HCEC 1CT (cell line): ENCODE measurements around the gene CTSV.
"Not testable (repeated sequence)": the region's sequence is repeated elsewhere in the genome, so short reads cannot be mapped to it uniquely, and the experiment has no call there.

ENCODE experiments used
- DNase-seq: peaks from one replicate; pipeline ENCODE4 v3.0.0-alpha.2; 2017

CTSV gene

DNA sequence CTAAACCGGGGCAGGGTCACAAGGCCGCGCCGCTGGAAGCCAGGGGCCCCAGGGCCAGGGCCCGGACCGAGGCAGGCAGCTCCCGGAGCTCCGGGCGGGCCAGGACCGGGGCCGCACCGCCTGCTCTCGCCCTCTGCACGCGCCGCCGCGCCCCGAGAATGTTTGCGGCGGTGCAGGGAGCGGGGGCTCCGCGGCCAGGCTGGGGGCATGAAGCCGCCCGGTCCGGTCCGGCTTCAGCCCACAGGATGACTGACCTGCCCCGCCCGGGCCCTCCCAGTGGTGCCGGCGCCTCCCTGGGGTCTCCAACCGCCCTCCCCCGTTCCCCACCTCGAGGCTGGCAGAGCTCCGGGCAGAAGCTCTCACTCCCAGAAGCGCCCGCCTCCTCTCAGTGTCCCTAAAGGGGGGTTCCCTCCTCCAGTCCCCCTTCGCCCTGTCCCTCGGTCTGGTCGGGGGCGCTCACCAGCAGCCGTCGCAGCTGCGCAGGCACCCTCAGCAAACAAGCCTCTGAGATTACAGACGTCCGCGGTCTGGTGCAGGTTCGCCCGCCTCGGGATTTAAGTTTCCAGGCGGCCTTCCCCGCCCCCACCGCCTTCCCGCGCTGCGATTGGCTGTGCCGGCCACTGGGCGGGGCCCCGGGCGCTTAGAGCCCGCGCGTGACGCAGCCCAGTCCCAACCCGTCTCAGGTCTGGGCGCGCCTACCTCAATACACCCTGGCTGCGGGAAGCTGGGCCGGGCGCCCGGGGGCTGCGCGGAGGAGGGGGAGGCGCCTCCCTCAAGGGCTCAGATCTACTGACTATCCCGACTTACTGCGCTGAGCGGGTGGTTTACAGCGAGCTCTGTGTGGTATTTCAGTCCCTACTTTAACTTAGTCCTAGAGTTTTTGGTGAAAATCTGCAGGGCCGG, at the start of gene CTSV:
TSS of gene CTSV (minus strand) at position 532 of the 903 bp plus-strand sequence. CDS start 1,099 bp downstream, outside the sequence.
- peak; percentile 76 for DNase-seq

DNA sequence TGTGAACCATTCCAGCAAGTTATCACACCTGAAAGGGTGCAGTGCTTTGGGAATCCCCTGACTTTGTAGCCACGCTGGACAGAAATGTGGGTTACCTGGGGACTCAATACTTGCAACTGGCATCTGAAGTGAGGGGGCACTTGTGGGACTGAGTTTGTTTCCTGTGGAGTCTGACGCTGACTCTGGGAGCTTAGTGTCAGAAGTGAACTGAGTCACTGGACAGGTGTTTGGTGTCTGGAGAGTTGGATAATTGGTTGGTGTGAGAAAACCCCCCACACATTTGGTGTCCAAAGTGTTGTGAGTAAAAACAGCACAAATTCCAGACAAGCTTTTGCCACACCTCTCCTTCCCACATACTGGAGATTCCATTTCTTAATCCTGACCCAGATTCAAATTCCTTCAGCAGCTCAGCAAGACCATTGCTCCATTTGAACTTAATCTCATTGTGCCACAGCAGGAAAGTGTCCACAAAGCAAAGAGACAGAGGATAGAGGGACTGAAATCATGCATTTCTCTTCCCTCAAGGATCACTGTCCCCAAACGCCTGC, 48.8 kb upstream of the CTSV start:
- DNase-seq: not testable (repeated sequence)

DNA sequence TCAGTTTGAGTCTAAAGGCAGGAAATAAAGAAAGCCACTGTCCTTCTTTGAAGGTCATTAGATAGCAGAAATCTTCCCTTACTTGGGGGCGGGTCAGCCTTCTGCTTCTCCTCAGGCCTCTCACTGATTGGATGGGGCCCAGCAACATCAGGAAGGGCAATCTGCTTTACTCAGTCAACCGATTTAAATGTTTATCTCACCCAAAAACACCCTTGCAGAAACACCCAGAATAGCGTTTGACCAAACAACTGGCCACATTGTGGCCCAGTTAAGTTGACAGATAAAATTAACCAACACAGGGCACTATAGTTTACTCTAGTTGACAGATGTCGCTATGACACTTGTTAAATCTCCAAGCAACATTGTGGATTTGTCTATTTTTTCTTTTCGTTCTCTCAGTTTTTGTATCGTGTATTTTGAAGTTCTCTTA, 45.6 kb upstream of the CTSV start:
- DNase-seq: not testable (repeated sequence)

DNA sequence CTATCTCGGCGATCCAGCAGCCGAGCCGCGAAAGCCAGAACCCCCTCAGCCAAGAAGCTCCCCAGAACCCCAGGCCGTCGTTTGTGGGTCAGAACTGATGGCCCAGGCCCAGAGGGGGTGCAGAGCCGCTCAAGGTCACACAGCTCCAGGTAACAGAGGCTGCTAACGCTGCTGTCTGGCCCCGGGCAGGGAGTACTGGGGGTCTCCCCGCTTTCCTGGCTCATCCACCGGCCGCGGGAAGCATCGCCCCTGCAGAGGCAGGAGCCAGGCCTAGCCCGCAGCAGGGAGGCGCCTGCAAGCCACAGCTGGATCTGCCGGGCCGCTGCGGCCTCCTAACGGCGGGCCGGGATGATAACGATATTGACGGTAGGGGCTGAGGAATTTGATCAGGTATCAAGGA, 39.4 kb upstream of the CTSV start:
- DNase-seq: no peak

DNA sequence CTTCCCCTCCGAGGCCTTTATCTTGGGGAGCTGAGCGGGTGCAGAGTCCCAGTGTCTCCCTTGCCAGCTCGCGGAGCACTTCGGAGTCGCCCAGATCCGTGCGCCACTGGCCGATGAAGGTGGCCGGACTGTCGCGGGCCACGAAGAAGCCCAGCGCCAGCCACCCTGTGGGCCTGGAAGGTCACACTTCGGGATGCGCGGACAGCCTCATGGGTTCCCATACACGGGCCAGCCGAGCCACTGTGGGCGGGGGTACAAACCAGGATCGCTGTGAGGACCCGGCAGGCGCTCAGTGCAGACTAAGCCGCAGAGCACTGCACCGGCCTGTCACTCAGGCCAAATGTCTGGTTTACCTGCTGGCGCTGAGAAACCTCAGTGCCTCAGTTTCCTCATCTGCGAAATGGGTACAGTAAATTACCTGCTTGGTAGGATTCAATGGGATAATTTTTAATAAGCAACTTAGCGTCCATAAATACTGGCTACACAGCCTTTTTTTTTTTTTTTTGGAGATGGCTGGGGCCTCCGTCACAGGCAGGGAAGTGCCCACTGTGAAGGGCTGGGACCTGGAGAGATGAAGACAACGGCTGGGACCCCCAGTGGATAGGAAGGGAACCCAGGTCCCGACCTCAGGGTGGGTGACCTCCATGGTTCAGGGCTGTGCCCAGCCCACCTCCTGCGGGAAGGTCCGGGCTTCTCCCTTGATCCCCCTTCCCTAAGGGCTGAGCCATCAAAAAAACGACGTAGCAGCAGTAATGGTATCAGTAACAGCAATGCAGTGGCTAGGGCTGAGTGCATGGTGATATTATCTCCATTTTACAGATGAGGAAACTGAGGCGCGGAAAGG, 38.7 kb upstream of the CTSV start:
- DNase-seq: no peak

DNA sequence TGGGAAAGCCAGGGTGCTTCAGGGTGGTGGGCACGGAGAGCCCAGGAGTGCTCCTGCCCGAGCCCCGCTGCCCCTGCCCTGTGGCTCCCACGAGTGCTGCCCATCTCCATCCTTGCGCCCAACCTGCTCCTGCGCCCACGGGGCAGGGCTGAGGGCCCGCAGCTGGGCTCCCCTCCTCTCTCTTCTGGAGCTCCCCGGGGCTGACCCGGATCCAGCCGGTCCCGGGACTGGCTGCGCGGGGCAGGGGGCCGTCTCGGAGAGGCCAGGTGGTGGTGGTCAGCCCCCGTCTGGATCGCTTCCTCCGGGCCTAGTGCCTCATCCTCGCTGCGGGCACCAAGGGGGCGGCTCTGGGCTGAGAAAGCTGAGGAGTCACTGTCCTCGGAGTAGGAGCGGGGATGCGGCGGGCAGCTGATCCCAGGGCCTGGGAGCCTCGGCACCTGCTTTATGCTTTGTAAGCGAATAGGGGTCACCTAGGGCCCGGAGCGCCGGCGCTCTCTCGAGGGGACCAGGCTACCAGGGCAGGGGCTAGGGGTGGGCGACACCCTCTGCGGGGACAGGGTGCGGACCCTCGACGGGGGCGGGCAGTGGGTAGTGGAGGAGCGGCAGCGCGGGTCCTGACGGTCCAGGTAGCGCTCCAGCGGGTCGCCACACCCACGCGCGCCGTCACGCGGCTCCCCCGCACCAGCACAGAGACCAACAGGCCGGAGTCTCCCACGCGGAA, 37.9 kb upstream of the CTSV start:
- not testable (repeated sequence) for DNase-seq

DNA sequence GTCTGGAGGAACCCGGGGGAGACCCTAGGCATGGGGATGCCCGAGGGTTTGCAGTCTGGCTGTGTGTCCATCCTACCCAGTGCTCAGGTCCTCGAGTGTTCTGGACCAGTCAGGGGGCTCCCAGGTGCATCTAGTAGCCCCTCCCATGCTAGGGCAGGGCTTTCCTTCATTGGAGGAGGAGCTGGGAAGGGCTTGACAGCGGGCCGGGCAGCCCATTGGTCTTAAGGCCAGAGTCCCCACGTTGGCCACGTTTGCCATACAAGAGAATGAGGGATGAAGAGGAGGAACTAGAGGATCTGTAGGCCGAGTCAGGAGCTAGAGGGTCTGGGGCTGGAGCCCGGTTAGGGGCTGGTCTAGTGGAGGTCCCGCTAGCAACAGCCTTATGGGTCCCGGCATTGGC, 37.3 kb upstream of the CTSV start:
- DNase-seq: no peak

DNA sequence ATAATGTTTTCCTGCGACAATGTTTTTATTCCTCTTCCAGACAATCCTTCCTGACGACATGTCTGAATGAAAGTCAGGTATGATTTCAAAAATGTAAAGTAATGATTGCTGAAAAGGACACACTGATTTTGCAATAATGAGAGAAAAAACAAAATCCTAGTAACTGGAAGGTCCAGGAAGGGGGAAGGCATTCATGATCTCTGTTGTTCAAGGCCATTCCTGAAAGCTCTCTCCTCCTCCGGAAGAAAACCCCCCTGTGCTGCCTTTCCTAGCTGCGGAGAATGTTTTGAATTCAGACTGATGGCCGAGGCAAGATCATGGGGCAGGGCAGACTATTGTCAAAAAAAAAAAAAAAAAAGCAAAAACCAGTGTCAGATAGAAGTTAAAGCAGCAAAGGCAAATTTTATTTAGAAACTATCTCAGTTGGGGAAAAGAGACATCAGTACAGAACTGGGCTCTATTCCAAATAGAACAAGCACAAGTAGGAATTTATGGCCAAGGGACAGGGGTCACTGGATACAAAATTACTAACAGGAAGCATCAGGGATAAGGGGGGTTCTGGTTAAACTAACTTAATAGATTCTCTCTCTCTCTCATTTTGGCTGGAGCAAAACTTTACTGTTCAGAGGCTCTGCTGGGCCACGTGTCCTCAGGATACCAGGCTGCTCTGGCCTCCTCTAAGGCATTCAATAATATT, 36.5 kb upstream of the CTSV start:
- no peak for DNase-seq

DNA sequence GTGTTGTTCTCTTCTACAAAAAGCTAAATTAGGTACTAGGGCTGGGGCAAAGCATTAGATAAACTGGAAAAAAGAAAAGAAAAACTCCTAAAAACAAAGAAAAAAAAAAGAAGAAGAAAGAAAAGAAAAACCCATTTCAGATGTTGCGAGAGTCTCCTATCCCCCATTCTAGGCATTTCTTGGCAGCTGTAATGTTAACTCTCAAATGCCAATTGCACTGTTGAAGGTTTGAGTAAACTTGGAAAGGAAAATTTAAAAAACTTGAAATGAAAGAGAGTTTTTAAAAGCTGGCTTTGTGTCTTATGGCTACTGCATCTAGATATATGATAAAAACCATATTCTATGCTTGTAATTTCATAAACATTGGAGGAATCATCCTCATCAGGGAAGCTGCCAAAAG, 34.6 kb upstream of the CTSV start:
- no peak for DNase-seq

DNA sequence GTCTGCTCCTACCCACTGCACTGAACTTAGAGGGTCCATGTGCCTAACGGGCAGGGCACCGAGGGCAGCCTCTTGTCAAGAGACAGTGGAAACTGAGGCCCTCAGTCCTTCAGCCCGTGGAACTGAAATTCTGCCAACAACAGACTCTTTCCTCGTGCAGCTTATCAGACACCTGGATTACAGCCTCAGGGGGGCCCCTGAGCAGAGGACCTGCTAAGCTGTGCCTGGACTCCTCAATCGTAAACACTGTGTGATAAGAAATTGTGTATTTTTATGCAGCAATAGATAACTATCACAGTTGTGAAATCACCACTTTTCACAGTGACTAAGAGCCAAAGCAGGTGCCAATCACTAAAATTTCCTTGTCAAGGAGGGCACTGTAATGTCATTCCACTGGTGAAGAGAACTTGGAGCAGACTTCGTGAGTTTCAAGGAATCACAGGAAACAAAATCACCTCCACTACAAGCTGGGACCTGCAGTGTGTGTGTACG, 33.4 kb upstream of the CTSV start:
- DNase-seq: no peak

DNA sequence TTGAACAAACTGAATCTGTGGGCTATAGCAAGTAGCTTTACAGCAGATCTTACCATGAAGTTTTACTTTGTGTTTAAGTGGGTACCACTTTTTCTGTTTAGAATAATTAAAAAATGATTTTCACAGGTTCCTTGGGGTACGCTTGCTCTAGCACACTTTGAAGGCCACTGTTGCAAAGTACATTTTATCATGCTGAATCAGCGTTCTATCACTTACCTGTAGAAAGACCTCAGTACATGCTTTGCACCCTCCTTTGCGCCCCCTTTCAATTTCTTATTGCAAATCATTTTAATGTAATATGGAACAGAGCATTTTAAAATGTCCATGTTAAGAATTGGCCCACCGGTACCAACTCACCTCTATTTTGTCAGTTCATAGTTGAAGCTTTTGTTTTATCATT, 31.4 kb upstream of the CTSV start:
- not testable (repeated sequence) for DNase-seq

DNA sequence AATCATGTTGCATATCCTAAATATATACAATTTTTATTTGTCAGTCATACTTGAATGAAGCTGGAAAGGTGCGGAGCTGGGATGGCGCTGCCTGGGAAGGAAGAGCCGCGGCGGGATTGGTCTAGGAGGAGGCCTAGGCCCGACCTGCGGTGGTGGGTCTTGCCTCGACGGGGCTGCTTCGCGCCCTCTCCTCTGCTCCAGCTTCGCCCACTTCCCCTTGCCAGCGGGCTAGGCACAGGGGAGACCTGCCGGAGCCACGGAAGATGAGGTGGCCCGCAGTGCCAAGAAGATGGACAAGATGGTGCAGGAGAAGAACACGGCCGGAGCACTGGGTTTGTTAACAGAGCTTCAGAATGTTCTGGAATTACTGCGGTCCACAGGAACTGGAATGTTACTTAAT, 28.5 kb upstream of the CTSV start:
- no peak for DNase-seq

DNA sequence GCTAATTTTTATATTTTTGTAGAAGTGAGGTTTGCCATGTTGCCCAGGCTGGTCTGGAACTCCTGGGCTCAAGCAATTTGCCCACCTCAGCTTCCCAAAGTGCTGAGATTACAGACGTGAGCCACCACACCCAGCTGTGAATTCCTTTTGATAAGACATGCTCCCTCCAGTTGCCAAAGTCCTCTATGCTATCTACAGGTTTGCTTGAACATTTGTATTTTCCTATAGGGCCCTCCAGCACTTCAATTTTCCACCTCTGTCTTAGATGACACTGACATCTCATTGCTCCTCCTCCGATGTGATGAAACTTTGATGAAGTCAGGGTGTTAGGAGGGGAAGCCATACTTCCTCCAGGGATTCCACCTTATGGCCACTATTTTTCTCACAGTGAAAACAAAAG, 25.2 kb upstream of the CTSV start:
- DNase-seq: no peak

DNA sequence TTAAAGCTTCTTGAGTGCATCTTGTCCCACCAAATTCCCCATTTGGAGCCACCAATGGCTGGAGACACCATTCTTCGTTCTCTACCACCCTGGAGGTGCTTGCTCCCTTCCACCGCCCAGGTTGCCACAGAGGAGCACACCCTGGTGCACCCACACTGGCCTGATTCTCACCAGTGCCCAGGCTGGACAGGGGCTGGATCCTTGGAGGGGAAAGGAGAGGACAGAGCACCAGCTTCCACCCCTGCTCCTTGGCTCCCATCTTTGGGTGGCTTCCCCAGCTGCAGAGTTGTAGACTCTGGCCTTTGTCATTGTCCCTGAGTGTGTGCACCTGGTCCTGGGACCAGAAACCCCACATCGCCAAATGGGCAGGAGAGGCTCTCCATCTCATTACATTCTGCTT, 21.9 kb upstream of the CTSV start:
- no peak for DNase-seq

DNA sequence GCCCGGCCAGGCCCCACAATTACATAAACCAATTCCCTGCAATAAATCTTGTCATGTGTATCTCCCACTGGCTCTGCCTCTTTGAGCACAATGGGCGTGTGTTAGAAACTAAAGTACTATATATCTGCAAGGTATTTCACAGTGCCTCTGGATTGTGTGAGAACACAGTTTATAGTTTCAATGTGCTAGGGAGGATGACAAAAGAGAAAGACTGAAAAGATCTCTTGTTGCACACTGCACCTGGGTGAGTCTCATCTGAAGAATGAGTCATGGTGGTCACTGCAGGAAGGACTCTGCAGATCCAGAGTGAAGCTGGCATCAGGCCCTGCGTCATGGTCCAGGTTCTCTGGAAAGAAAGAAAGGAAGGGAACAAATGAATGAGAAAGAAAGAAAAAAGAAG, 20.7 kb upstream of the CTSV start:
- no peak for DNase-seq

DNA sequence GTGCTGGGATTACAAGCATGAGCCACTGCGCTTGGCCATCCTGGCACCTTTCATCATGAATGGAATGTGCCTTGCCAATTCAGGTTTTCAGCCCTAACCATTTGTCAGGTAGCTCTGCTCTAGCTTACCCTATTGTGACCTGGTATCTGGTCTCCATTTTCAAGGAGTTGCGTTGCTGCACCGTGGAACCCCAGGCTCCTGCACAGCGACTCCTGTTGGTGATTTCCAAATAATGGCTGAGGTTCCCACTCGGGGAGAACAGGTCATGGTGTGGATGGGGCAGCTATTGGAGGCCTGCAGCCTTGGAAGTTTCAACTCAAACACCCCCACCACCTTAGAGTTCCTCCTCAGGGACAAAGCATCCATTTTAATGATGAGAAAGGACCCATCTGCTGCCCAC, 18.7 kb upstream of the CTSV start:
- no peak for DNase-seq

DNA sequence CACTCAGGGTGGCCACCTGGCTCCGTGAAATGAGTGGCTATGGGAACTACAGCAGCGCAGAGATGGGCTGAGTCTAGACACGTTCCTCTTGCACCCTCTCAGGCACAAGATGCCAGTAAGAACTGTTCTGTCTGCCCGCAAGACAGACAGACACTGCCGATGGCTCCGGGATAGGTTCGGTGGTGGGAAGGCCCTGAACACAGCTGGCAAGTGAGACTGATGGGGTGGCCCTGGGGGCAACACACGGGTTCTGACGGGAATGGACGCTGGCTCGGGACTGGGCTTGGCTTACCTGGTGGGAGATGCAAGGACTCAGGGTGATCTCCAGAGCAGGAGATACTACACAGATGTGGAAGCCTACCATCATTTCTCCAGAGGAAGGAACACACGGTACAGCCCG, 16.9 kb upstream of the CTSV start:
- DNase-seq: not testable (repeated sequence)

DNA sequence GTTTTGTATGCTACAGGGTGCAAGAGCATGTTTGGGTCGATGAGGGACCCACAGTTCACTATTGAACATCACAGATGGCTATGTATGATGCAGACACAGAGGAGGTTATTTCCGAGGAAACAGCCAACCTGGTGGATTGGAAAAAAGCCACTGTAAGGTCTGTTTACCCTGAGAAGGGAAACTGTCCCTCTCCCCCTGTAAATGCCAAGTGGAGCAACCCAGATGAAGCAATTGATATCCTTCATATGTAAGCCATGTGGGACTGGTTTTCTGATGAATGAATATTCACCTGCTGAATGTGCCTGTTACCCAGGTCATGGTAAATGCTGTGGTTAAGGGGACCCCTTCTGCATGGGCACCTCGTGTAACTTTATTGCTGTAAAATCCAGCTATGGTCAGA, 14.8 kb upstream of the CTSV start:
- DNase-seq: no peak

DNA sequence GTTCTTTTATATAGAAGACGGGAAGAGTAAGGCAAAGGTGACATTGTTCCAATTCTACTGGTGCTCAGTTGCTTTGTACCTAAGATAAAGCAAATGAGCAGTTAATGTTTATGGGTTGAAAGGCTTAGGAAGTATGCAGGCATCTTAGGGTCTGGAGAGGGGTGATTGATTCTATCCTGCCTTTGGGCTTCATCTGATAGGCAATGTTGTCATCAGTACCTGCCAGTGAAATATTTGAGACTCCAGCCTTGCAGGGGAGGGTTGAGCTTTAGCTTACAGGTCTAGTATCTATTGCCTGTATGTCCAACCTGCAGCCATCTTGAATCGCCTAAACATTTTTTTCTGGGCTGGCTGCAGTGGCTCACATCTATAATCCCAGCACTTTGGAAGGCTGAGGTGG, 13.8 kb upstream of the CTSV start:
- DNase-seq: no peak

DNA sequence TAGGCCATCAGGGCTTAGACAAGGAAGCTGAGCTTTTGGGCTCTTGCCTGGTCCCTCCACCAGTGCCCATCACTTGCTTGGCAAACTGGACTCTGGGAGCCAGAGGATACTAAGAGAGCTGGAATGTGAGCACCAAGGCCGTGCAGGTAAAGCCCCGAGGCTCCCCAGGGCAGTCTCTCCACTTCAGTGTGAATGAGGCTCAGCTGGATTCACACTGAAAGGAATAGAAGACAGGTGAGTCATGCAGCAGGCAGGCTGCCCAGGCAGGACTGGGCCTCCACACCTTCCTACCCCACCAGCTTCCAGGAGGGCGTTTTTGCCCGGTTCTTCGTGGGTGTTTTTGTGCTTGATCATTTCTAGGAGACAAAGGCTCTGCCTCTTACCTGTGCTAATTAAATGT, 7.3 kb upstream of the CTSV start:
- DNase-seq: no peak

DNA sequence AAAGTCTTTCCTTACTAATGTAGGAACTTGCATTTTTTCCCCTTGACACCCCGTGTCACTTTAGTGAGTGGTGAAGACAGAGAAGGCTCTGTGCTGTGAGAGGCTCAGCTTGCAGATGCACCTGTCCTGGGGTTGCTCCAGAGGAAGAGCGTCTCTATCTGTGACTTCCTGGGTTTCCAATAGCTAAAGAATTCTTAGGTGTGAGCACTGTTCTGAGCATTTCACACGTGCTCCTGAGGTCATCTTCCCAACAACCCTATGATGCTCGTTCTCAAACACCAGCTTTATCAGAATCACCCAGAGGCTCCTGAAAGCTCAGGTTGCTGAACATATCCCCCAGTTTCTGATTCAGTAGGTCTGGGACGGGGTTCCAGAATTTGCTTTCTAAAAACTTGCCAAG, 6.4 kb upstream of the CTSV start:
- no peak for DNase-seq

DNA sequence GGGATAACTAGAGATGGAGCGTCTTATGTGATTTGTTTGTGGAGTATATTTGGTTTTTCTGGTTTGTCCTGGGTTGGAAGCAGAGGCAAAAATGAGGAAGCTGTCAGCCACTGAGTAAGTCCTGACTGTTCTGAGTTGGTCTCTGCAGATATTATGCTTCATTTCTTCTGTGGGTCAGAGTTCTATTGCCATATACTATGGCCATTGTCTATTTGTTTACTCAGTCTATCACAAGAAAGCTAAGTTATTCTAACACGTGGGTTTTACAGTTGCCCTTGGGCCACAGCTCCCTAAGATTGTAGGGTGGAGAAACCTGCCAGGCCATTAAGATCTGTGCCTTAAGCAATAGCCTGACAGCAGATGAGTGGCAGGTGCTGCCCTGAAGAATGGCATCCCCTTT, 3.0 kb upstream of the CTSV start:
- no peak for DNase-seq
